Neural progenitor cell (in vitro differentiated cells): ENCODE data around the gene EVPLL.

ENCODE experiments used
- CTCF ChIP-seq: fragments of 200-600 bp; sonication (generic); IDR thresholded peaks from 2 replicates; pipeline ENCODE4 v1.5.1; 2017; ENCODE audit warnings: antibody characterized with exemption, mild to moderate bottlenecking
- EZH2 ChIP-seq: fragments of 200-600 bp; sonication (generic); IDR thresholded peaks from 2 replicates; pipeline ENCODE4 v1.6.1; 2017; ENCODE audit warnings: antibody characterized with exemption, mild to moderate bottlenecking, moderate library complexity
- EZH2phosphoT487 ChIP-seq: fragments of 200-600 bp; sonication (generic); IDR thresholded peaks from 2 replicates; pipeline ENCODE4 v1.6.1; 2017; ENCODE audit warnings: antibody characterized with exemption

GRCh38 chr17:18380471-18381157 lies 3.0 kb downstream of the EVPLL start:
- no peak for TF ChIP-seq CTCF
- TF ChIP-seq EZH2, result no peak
- no peak for TF ChIP-seq EZH2phosphoT487
